Measurements from ENCODE around the gene PAQR9. TPM values are rescaled to one million over a fixed set of nuclear protein-coding genes. Genes with fewer than 3 reads are reported as not detected.

PAQR9 gene
- total and polyA plus RNA-seq, 8 donors, result not detected

DNA sequence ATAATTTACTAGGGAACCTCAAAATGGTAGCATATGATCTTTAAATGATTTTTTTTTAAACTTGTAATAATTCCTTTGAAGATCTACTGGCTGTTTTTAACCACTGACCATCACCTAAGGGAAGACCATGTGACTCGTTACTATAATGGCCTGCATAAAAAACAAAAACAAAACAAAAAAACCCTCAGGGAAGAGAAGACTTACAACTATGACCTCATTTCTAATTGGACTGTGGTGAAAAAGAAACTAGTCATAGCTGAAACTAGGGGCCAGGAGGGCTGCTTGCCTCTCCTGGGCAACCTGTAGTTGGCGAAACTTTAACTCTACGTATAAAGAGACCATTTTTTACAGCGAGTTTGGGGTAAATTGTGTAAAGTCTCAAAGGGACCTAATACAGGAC is 23.0 kb downstream of the PAQR9 start:
- TF ChIP-seq POLR2A (IDR thresholded peaks at IDR 0.05) (no peak), EP300 (IDR thresholded peaks at IDR 0.05) (no peak), POLR2AphosphoS5 (IDR thresholded peaks at IDR 0.05) (no peak)
- TF ChIP-seq, protein P1, sequence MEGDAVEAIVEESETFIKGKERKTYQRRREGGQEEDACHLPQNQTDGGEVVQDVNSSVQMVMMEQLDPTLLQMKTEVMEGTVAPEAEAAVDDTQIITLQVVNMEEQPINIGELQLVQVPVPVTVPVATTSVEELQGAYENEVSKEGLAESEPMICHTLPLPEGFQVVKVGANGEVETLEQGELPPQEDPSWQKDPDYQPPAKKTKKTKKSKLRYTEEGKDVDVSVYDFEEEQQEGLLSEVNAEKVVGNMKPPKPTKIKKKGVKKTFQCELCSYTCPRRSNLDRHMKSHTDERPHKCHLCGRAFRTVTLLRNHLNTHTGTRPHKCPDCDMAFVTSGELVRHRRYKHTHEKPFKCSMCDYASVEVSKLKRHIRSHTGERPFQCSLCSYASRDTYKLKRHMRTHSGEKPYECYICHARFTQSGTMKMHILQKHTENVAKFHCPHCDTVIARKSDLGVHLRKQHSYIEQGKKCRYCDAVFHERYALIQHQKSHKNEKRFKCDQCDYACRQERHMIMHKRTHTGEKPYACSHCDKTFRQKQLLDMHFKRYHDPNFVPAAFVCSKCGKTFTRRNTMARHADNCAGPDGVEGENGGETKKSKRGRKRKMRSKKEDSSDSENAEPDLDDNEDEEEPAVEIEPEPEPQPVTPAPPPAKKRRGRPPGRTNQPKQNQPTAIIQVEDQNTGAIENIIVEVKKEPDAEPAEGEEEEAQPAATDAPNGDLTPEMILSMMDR (IDR thresholded peaks at IDR 0.05), result no peak
- WGBS, 5 donors, result 66 to 73% (median 71%) methylated on average over 4 of the region's 4 CpGs
- H3K4me3 ChIP-seq, result no peak overlapping the region
- peaks cover 0 to 5% (median 0%) of the 10 kb centered on the region in 4 donors for H3K9me3 ChIP-seq
- H3K4me1 ChIP-seq, result no peaks in the 10 kb centered on the region
- intact Hi-C loops (cut with DNase I; ENCODE audit: low total_unique reads), result no loop called here
- no peak for DNase-seq
- H3K36me3 ChIP-seq, result no peaks in the 10 kb centered on the region
- H3K27ac ChIP-seq, result no peak overlapping the region
- peaks cover 0 to 15% (median 0%) of the 10 kb centered on the region in 3 donors for H3K27me3 ChIP-seq

DNA sequence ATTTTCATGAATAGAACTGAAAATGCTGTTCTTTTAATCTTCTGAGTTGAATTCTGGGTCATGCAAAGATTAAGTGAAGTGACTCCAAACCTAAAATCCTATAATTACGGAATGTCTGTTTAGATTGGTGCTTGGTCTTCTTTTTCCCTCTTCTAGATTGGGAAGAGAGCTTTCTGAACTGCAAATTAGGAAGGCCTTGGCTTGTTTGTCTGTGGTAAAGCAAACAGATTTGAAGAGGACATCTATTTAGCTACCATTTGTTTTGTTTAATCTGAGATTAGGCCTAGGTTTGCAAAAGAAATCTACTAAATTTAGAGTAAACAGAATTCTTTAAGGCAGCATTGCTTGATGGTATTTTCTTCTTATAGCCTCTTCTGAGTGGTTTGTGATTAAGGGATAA is 23.5 kb downstream of the PAQR9 start:
- no peak for DNase-seq
- Histone ChIP-seq H3K27me3 (peaks cover 0 to 12% (median 0%) of the 10 kb centered on the region in 3 donors), H3K36me3 (no peaks in the 10 kb centered on the region), H3K4me3 (no peak overlapping the region), H3K27ac (no peak overlapping the region), H3K4me1 (no peaks in the 10 kb centered on the region), H3K9me3 (no peaks in the 10 kb centered on the region)
- 43 to 67% (median 51%) methylated on average over 1 of the region's 1 CpG for WGBS, 5 donors
- intact Hi-C loops (cut with DNase I; ENCODE audit: low total_unique reads), result no loop called here
- TF ChIP-seq POLR2AphosphoS5 (IDR thresholded peaks at IDR 0.05) (no peak), POLR2A (IDR thresholded peaks at IDR 0.05) (no peak), EP300 (IDR thresholded peaks at IDR 0.05) (no peak)
- TF ChIP-seq, protein P1 (IDR thresholded peaks at IDR 0.05), result no peak

DNA sequence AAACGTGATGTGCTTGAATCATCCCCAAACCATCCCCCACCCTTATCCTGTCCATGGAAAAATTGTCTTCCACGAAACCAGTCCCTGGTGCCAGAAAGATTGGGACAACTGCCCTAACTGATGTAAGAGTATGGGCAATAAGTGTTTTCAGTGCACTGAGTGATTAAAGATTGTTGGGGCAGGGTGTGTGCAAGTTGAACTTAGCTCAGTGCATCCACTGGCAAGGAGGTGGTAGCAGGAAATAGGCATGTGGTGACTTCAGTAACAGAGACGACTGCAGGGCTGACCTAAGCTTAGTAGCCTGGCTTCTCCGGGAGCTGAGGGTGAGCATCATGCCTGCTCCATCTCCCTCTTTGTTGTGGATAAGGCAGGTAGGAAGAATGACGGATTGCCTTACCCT is 27.5 kb downstream of the PAQR9 start:
- no peak overlapping the region for H3K4me3 ChIP-seq
- H3K27ac ChIP-seq, result no peak overlapping the region
- no peaks in the 10 kb centered on the region for H3K4me1 ChIP-seq
- TF ChIP-seq, protein P1 (IDR thresholded peaks at IDR 0.05), result no peak
- TF ChIP-seq POLR2AphosphoS5 (IDR thresholded peaks at IDR 0.05) (no peak), EP300 (IDR thresholded peaks at IDR 0.05) (no peak), POLR2A (IDR thresholded peaks at IDR 0.05) (no peak)
- 54 to 73% (median 67%) methylated on average over 4 to 5 of the region's 5 CpGs for WGBS, 5 donors
- H3K27me3 ChIP-seq, result peaks cover 0 to 9% (median 0%) of the 10 kb centered on the region in 3 donors
- H3K36me3 ChIP-seq, result no peaks in the 10 kb centered on the region
- no peaks in the 10 kb centered on the region for H3K9me3 ChIP-seq
- intact Hi-C loops (cut with DNase I; ENCODE audit: low total_unique reads), result no loop called here
- no peak for DNase-seq

DNA sequence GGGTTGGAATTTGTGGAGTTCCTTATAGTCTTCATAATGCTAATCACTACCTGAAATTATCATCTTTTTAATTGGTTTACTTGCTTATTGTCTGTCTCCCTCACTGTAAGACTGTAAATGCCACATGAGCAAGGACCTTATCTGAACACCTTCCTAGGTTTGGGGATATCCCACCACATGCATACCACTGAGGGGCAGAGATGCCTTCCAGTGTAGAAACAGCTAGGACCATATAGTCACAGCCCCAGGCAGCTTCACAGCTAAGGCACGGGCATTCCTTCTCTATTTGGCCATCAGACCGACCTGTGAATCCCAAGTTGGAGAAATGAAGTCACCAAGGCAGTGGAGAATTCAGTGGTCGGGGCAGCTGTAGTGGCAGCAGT is 28.6 kb downstream of the PAQR9 start:
- no peak for DNase-seq
- TF ChIP-seq EP300 (IDR thresholded peaks at IDR 0.05) (no peak), POLR2A (IDR thresholded peaks at IDR 0.05) (no peak), POLR2AphosphoS5 (IDR thresholded peaks at IDR 0.05) (no peak)
- TF ChIP-seq, protein P1 (IDR thresholded peaks at IDR 0.05), result no peak
- WGBS, 5 donors, result 86 to 98% (median 90%) methylated on average over 3 of the region's 3 CpGs
- H3K9me3 ChIP-seq, result no peaks in the 10 kb centered on the region
- intact Hi-C loops (cut with DNase I; ENCODE audit: low total_unique reads), result no loop called here
- no peak overlapping the region for H3K27ac ChIP-seq
- no peaks in the 10 kb centered on the region for H3K4me1 ChIP-seq
- H3K4me3 ChIP-seq, result no peak overlapping the region
- no peaks in the 10 kb centered on the region for H3K36me3 ChIP-seq
- H3K27me3 ChIP-seq, result peaks cover 0 to 9% (median 0%) of the 10 kb centered on the region in 3 donors

All from stomach (tissue), 9 donors.